NT2/D1 (cell line): ENCODE measurements around the gene ANKUB1.

Source experiments
- DNase-seq: peaks from one replicate; pipeline ENCODE4 v3.0.0-alpha.2; 2011; ENCODE audit warnings: low read depth, low spot score
- H3K27me3 ChIP-seq: 2 replicates; pipeline ENCODE4 v1.6.0; 2011; ENCODE audit warnings: mild to moderate bottlenecking; ENCODE audit not compliant: insufficient read length, insufficient read depth
- H3K36me3 ChIP-seq: 2 replicates; pipeline ENCODE4 v1.6.1; 2011; ENCODE audit warnings: mild to moderate bottlenecking, low read length, mixed read lengths; ENCODE audit not compliant: insufficient read depth, insufficient read length
- H3K4me1 ChIP-seq: 2 replicates; pipeline ENCODE4 v1.5.1; 2011; ENCODE audit not compliant: insufficient read depth, insufficient read length
- H3K4me3 ChIP-seq: 2 replicates; pipeline ENCODE4 v1.5.1; 2011; ENCODE audit warnings: low read depth; ENCODE audit not compliant: insufficient read length
- H3K9ac ChIP-seq: 2 replicates; pipeline ENCODE4 v1.6.0; 2011; ENCODE audit warnings: low read depth; ENCODE audit not compliant: insufficient read length
- H3K9me3 ChIP-seq: 2 replicates; pipeline ENCODE4 v1.5.1; 2011; ENCODE audit warnings: mild to moderate bottlenecking, low read length; ENCODE audit not compliant: insufficient read depth
- SUZ12 ChIP-seq: IDR thresholded peaks from 2 replicates; pipeline ENCODE4 v1.6.1; 2011; ENCODE audit not compliant: insufficient read length, insufficient read depth; ENCODE audit errors: extremely low read depth
- YY1 ChIP-seq: IDR thresholded peaks from 2 replicates; pipeline ENCODE4 v1.6.1; 2011; ENCODE audit not compliant: insufficient read length, insufficient read depth
- ZNF274 ChIP-seq: IDR thresholded peaks from 2 replicates; pipeline ENCODE4 v1.6.1; 2011; ENCODE audit warnings: mild to moderate bottlenecking, low read depth, low read length

The ANKUB1 gene

GRCh38 chr3:149768704-149769103 lies 23.6 kb downstream of the ANKUB1 start:
- H3K9ac ChIP-seq, result no peak overlapping the region
- no peaks in the 10 kb centered on the region for H3K36me3 ChIP-seq
- H3K4me3 ChIP-seq, result no peak overlapping the region
- H3K4me1 ChIP-seq, result peaks cover 3% of the 10 kb centered on the region
- no peak for DNase-seq
- TF ChIP-seq SUZ12 (no peak), YY1 (no peak), ZNF274 (no peak)
- H3K9me3 ChIP-seq, result no peaks in the 10 kb centered on the region
- no peaks in the 10 kb centered on the region for H3K27me3 ChIP-seq

GRCh38 chr3:149767720-149768119 lies 24.6 kb downstream of the ANKUB1 start:
- no peak for DNase-seq
- Histone ChIP-seq H3K4me3 (no peak overlapping the region), H3K4me1 (peaks cover 2% of the 10 kb centered on the region), H3K36me3 (no peaks in the 10 kb centered on the region), H3K9ac (no peak overlapping the region), H3K9me3 (no peaks in the 10 kb centered on the region), H3K27me3 (no peaks in the 10 kb centered on the region)
- TF ChIP-seq YY1 (no peak), SUZ12 (no peak), ZNF274 (no peak)

GRCh38 chr3:149765762-149766334 lies 26.5 kb downstream of the ANKUB1 start:
- DNase-seq, result no peak
- no peaks in the 10 kb centered on the region for H3K27me3 ChIP-seq
- H3K9me3 ChIP-seq, result no peaks in the 10 kb centered on the region
- no peaks in the 10 kb centered on the region for H3K36me3 ChIP-seq
- H3K4me3 ChIP-seq, result no peak overlapping the region
- H3K4me1 ChIP-seq, result no peaks in the 10 kb centered on the region
- H3K9ac ChIP-seq, result no peak overlapping the region
- TF ChIP-seq SUZ12 (no peak), YY1 (no peak), ZNF274 (no peak)

- Histone ChIP-seq H3K9me3 (no peaks in the 10 kb centered on the region), H3K4me3 (no peak overlapping the region), H3K36me3 (no peaks in the 10 kb centered on the region), H3K9ac (no peak overlapping the region), H3K4me1 (no peaks in the 10 kb centered on the region), H3K27me3 (no peaks in the 10 kb centered on the region)
- TF ChIP-seq YY1 (no peak), ZNF274 (no peak), SUZ12 (no peak)
- DNase-seq, result no peak
Observed at GRCh38 chr3:149764302-149764701, 28.1 kb downstream of the ANKUB1 start.

GRCh38 chr3:149763565-149764195 lies 28.7 kb downstream of the ANKUB1 start:
- H3K4me1 ChIP-seq, result no peaks in the 10 kb centered on the region
- no peak for TF ChIP-seq ZNF274
- no peak overlapping the region for H3K4me3 ChIP-seq

DNA sequence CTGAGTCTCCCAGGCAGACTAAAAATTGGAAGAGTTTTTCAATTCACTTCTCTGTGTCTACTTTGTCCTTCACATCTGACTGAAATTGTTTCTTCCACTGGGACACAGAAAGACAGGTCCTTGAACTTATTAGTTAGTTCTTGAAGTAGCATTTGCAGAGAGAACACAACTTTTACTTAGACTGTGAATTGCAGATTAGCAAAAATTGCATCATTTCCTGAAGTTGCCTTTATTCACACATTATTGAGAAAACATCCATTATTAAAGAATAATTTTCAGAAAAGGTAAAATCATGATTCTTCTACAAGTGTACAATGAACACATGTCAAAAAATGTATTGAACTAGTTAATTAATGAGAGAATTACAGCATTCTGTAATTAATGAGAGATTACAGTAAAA lies 38.6 kb downstream of the ANKUB1 start:
- H3K36me3 ChIP-seq, result peaks cover 26% of the 10 kb centered on the region
- no peaks in the 10 kb centered on the region for H3K4me1 ChIP-seq
- DNase-seq, result no peak
- no peaks in the 10 kb centered on the region for H3K9me3 ChIP-seq
- no peak overlapping the region for H3K9ac ChIP-seq
- no peak overlapping the region for H3K4me3 ChIP-seq
- TF ChIP-seq ZNF274 (no peak), SUZ12 (no peak), YY1 (no peak)
- no peaks in the 10 kb centered on the region for H3K27me3 ChIP-seq

More at GRCh38 chr3:149763565-149764195, 28.7 kb downstream of the ANKUB1 start:
- Histone ChIP-seq H3K9me3 (no peaks in the 10 kb centered on the region), H3K36me3 (no peaks in the 10 kb centered on the region), H3K9ac (no peak overlapping the region), H3K27me3 (no peaks in the 10 kb centered on the region)
- DNase-seq, result no peak

GRCh38 chr3:149752788-149753136 lies 39.6 kb downstream of the ANKUB1 start:
- H3K4me1 ChIP-seq, result no peaks in the 10 kb centered on the region
- no peak overlapping the region for H3K9ac ChIP-seq
- peaks cover 35% of the 10 kb centered on the region for H3K36me3 ChIP-seq
- peak overlapping the region; percentile 92 for H3K4me3 ChIP-seq
- H3K27me3 ChIP-seq, result no peaks in the 10 kb centered on the region
- no peaks in the 10 kb centered on the region for H3K9me3 ChIP-seq
- no peak for DNase-seq
- TF ChIP-seq YY1 (no peak), ZNF274 (no peak), SUZ12 (no peak)
